ENCODE results near the gene OLIG1. TPM values are rescaled to one million over a fixed set of nuclear protein-coding genes. Genes with fewer than 3 reads are reported as not detected.

The OLIG1 gene
- total RNA-seq, 2 donors from 2014 or later = not detected

- DNase-seq = no peak
- no peaks in the 10 kb centered on the region for H3K4me1 ChIP-seq
Measured at GRCh38 chr21:33025489-33026442, 44.2 kb upstream of the OLIG1 start, which contains the start of gene OLIG2. Gene OLIG2 (plus strand): TSS chr21:33025935. CDS start chr21:33026863, 928 bp downstream.

GRCh38 chr21:33026443-33026858 is 43.5 kb upstream of the OLIG1 start:
- intact Hi-C loops (cut with DNase I) = no loop called here
- peaks cover 95% of the 10 kb centered on the region for H3K27me3 ChIP-seq
- no peak overlapping the region for H3K9ac ChIP-seq (ENCODE audit: low read depth in 2 of 2, low read length in 2 of 2)
- H3K27ac ChIP-seq = no peak overlapping the region
- no peak overlapping the region for H3K4me3 ChIP-seq
- H3K4me1 ChIP-seq = no peaks in the 10 kb centered on the region
- DNase-seq = no peak
- no peak for TF ChIP-seq CTCF (IDR thresholded peaks at IDR 0.05)
- no peaks in the 10 kb centered on the region for H3K9me3 ChIP-seq
- no peaks in the 10 kb centered on the region for H3K36me3 ChIP-seq

More at GRCh38 chr21:33025489-33026442, 44.2 kb upstream of the OLIG1 start, which contains the start of gene OLIG2:
- intact Hi-C loops (cut with DNase I) = no loop called here
- H3K9me3 ChIP-seq = no peaks in the 10 kb centered on the region
- TF ChIP-seq CTCF (IDR thresholded peaks at IDR 0.05) = no peak
- no peaks in the 10 kb centered on the region for H3K36me3 ChIP-seq
- H3K4me3 ChIP-seq = no peak within 1 kb of the TSS
- H3K9ac ChIP-seq (ENCODE audit: low read depth in 2 of 2, low read length in 2 of 2) = no peak within 1 kb of the TSS
- H3K27ac ChIP-seq = no peak within 1 kb of the TSS
- peaks cover 95% of the 10 kb centered on the region for H3K27me3 ChIP-seq

- no peak overlapping the region for H3K4me3 ChIP-seq
- TF ChIP-seq CTCF (IDR thresholded peaks at IDR 0.05) = no peak
- no peaks in the 10 kb centered on the region for H3K9me3 ChIP-seq
- peaks cover 92% of the 10 kb centered on the region for H3K27me3 ChIP-seq
- H3K36me3 ChIP-seq = no peaks in the 10 kb centered on the region
- intact Hi-C loops (cut with DNase I) = no loop called here
- H3K9ac ChIP-seq (ENCODE audit: low read depth in 2 of 2, low read length in 2 of 2) = no peak overlapping the region
- no peaks in the 10 kb centered on the region for H3K4me1 ChIP-seq
- DNase-seq = no peak
- H3K27ac ChIP-seq = no peak overlapping the region
Measured at GRCh38 chr21:33026878-33027400, 43.0 kb upstream of the OLIG1 start.

- Histone ChIP-seq H3K4me1 (no peaks in the 10 kb centered on the region), H3K36me3 (no peaks in the 10 kb centered on the region), H3K9me3 (no peaks in the 10 kb centered on the region), H3K27me3 (peaks cover 85% of the 10 kb centered on the region), H3K27ac (no peak overlapping the region), H3K4me3 (no peak overlapping the region), H3K9ac (ENCODE audit: low read depth in 2 of 2, low read length in 2 of 2) (no peak overlapping the region)
- DNase-seq = no peak
- intact Hi-C loops (cut with DNase I) = no loop called here
- TF ChIP-seq CTCF (IDR thresholded peaks at IDR 0.05) = no peak
Measured at GRCh38 chr21:33027401-33028286, 42.3 kb upstream of the OLIG1 start.

- intact Hi-C loops (cut with DNase I) = no loop called here
- no peak overlapping the region for H3K27ac ChIP-seq
- peaks cover 85% of the 10 kb centered on the region for H3K27me3 ChIP-seq
- no peaks in the 10 kb centered on the region for H3K36me3 ChIP-seq
- DNase-seq = no peak
- no peaks in the 10 kb centered on the region for H3K4me1 ChIP-seq
- H3K4me3 ChIP-seq = no peak overlapping the region
- TF ChIP-seq CTCF (IDR thresholded peaks at IDR 0.05) = no peak
- H3K9ac ChIP-seq (ENCODE audit: low read depth in 2 of 2, low read length in 2 of 2) = no peak overlapping the region
- H3K9me3 ChIP-seq = no peaks in the 10 kb centered on the region
Measured at GRCh38 chr21:33028287-33028670, 41.7 kb upstream of the OLIG1 start.

All from colonic mucosa (tissue), 4 donors.